Smooth muscle cell (in vitro differentiated cells): ENCODE results near the gene SCAMP1. TPM values are rescaled to one million over a fixed set of nuclear protein-coding genes. Genes with fewer than 3 reads are reported as not detected.

Source experiments
- DNase-seq: peaks from one replicate; lab custom pipeline; 2025; ENCODE audit not compliant: unreplicated experiment; lab: John Stamatoyannopoulos, UW
- H2AFZ ChIP-seq: fragments of 200-600 bp; sonication (generic); 2 replicates; pipeline ENCODE4 v1.6.0; 2016; ENCODE audit warnings: antibody characterized with exemption, low read depth, mild to moderate bottlenecking
- H3F3A ChIP-seq: fragments of 200-600 bp; sonication (generic); 2 replicates; pipeline ENCODE4 v1.6.0; 2017; ENCODE audit warnings: antibody characterized with exemption, low read depth
- H3K27ac ChIP-seq: fragments of 200-600 bp; sonication (generic); 2 replicates; pipeline ENCODE4 v1.5.1; 2016; ENCODE audit warnings: low read depth, mild to moderate bottlenecking
- H3K27me3 ChIP-seq: fragments of 200-600 bp; sonication (generic); 2 replicates; pipeline ENCODE4 v1.6.1; 2016; ENCODE audit warnings: low read depth, mild to moderate bottlenecking
- H3K36me3 ChIP-seq: fragments of 200-600 bp; sonication (generic); 2 replicates; pipeline ENCODE4 v1.5.1; 2016; ENCODE audit warnings: low read depth
- H3K4me1 ChIP-seq: fragments of 200-600 bp; sonication (generic); 2 replicates; pipeline ENCODE4 v1.5.1; 2016; ENCODE audit warnings: low read depth
- H3K4me2 ChIP-seq: fragments of 200-600 bp; sonication (generic); 2 replicates; pipeline ENCODE4 v1.6.0; 2016; ENCODE audit warnings: mild to moderate bottlenecking
- H3K4me3 ChIP-seq: fragments of 200-600 bp; sonication (generic); 2 replicates; pipeline ENCODE4 v1.5.1; 2016; ENCODE audit warnings: mild to moderate bottlenecking
- H3K79me2 ChIP-seq: fragments of 200-600 bp; sonication (generic); 2 replicates; pipeline ENCODE4 v1.6.0; 2016; ENCODE audit warnings: low read depth, mild to moderate bottlenecking
- H3K9ac ChIP-seq: fragments of 200-600 bp; sonication (generic); 2 replicates; pipeline ENCODE4 v1.6.0; 2016; ENCODE audit warnings: low read depth
- H3K9me3 ChIP-seq: fragments of 200-600 bp; sonication (generic); replicated peaks from 2 replicates; pipeline ENCODE4 v1.5.1; 2016; ENCODE audit warnings: low read depth
- H4K20me1 ChIP-seq: fragments of 200-600 bp; sonication (generic); 2 replicates; pipeline ENCODE4 v1.6.0; 2016; ENCODE audit warnings: low read depth
- CTCF ChIP-seq: fragments of 200-600 bp; sonication (generic); IDR thresholded peaks from 2 replicates; pipeline ENCODE4 v1.5.1; 2017; ENCODE audit warnings: borderline replicate concordance, mild to moderate bottlenecking, antibody characterized with exemption; ENCODE audit not compliant: insufficient read depth, poor library complexity, severe bottlenecking
- WGBS: methylation state at CpG from one replicate; pipeline ENCODE4 v1.1.7; 2016; ENCODE audit warnings: low lambda C conversion rate; 5-methylcytosine and 5-hydroxymethylcytosine counted together
- polyA plus RNA-seq: library from polyadenylated mRNA; unstranded; fragments of >200 nt; fragmentation: Nextera tagmentation; extraction: Ambion mirVana; gene quantifications from 2 replicates; pipeline ENCODE4 v1.2.1, GENCODE V29; 2016
- total RNA-seq: library from RNA; depleted of rRNA; stranded (reverse); fragments of >200 nt; gene quantifications from 2 replicates; pipeline ENCODE4 v1.2.3, GENCODE V29; 2014

The SCAMP1 gene
- total and polyA plus RNA-seq, 2 experiments from 2014 or later, result 21.0 to 45.6 TPM

- no peak for DNase-seq
- Histone ChIP-seq H3K4me2 (peak overlapping the region; percentile 96), H3K27me3 (no peaks in the 10 kb centered on the region), H3K4me3 (peak overlapping the region; percentile 97), H3K9ac (peak overlapping the region; percentile 78), H3K4me1 (peaks cover 19% of the 10 kb centered on the region), H3K9me3 (no peaks in the 10 kb centered on the region), H3K36me3 (no peaks in the 10 kb centered on the region), H4K20me1 (peaks cover 34% of the 10 kb centered on the region), H2AFZ (peak overlapping the region; percentile 100), H3K79me2 (peaks cover 46% of the 10 kb centered on the region), H3F3A (no peaks in the 10 kb centered on the region), H3K27ac (peak overlapping the region; percentile 29)
- WGBS, result 2% methylated on average over 26 of the region's 26 CpGs
- TF ChIP-seq CTCF, result no peak
Measured at GRCh38 chr5:78360674-78360923, 182 bp downstream of the SCAMP1 start.

GRCh38 chr5:78360924-78361630 is 660 bp downstream of the SCAMP1 start:
- Histone ChIP-seq H4K20me1 (peaks cover 38% of the 10 kb centered on the region), H3K79me2 (peaks cover 51% of the 10 kb centered on the region), H3K4me3 (peak overlapping the region; percentile 97), H3K4me2 (peak overlapping the region; percentile 96), H3K27me3 (no peaks in the 10 kb centered on the region), H3K9me3 (no peaks in the 10 kb centered on the region), H3K36me3 (no peaks in the 10 kb centered on the region), H3K4me1 (peaks cover 19% of the 10 kb centered on the region), H3F3A (no peaks in the 10 kb centered on the region), H2AFZ (peak overlapping the region; percentile 100), H3K9ac (peak overlapping the region; percentile 78), H3K27ac (peak overlapping the region; percentile 29)
- no peak for DNase-seq
- 0% methylated on average over 30 of the region's 36 CpGs for WGBS
- TF ChIP-seq CTCF, result peak; percentile 7

- H3K36me3 ChIP-seq, result no peaks in the 10 kb centered on the region
- H3K9me3 ChIP-seq, result no peaks in the 10 kb centered on the region
- peak overlapping the region; percentile 97 for H3K4me3 ChIP-seq
- peak overlapping the region; percentile 100 for H2AFZ ChIP-seq
- TF ChIP-seq CTCF, result no peak
- no peak overlapping the region for H3K27ac ChIP-seq
- 25% methylated on average over 3 of the region's 3 CpGs for WGBS
- no peak for DNase-seq
- H3K4me1 ChIP-seq, result peaks cover 19% of the 10 kb centered on the region
- no peak overlapping the region for H3K9ac ChIP-seq
- H4K20me1 ChIP-seq, result peaks cover 43% of the 10 kb centered on the region
- no peaks in the 10 kb centered on the region for H3F3A ChIP-seq
- H3K79me2 ChIP-seq, result peaks cover 56% of the 10 kb centered on the region
- no peaks in the 10 kb centered on the region for H3K27me3 ChIP-seq
- H3K4me2 ChIP-seq, result peak overlapping the region; percentile 96
Measured at GRCh38 chr5:78361631-78361993, 1.2 kb downstream of the SCAMP1 start.

GRCh38 chr5:78362220-78362619 is 1.8 kb downstream of the SCAMP1 start:
- Histone ChIP-seq H3K4me3 (peak overlapping the region; percentile 97), H3F3A (no peaks in the 10 kb centered on the region), H3K36me3 (no peaks in the 10 kb centered on the region), H3K4me1 (peaks cover 19% of the 10 kb centered on the region), H3K27me3 (no peaks in the 10 kb centered on the region), H2AFZ (no peak overlapping the region), H3K27ac (no peak overlapping the region), H3K9ac (no peak overlapping the region), H3K4me2 (peak overlapping the region; percentile 96), H3K9me3 (no peaks in the 10 kb centered on the region), H4K20me1 (peaks cover 49% of the 10 kb centered on the region), H3K79me2 (peaks cover 60% of the 10 kb centered on the region)
- no peak for TF ChIP-seq CTCF
- WGBS, result 85% methylated on average over 3 of the region's 3 CpGs
- DNase-seq, result no peak
